Neural cell (in vitro differentiated cells): ENCODE measurements around the gene GJB3.

Source experiments
- CTCF ChIP-seq: fragments of 450-650 bp; IDR thresholded peaks from 2 replicates; pipeline ENCODE4 v1.5.1; 2014; ENCODE audit warnings: antibody characterized with exemption, mild to moderate bottlenecking, moderate library complexity; ENCODE audit not compliant: poor library complexity, severe bottlenecking
- EP300 ChIP-seq: fragments of 450-650 bp; conservative IDR thresholded peaks from 2 replicates; pipeline ENCODE4 v1.6.1; 2014; ENCODE audit warnings: antibody characterized with exemption, mild to moderate bottlenecking, moderate library complexity; ENCODE audit not compliant: poor library complexity, severe bottlenecking
- EZH2 ChIP-seq: fragments of 200-600, 300-800 bp; shearing (Covaris generic), sonication (generic); IDR thresholded peaks from 2 replicates; pipeline ENCODE4 v1.6.1; 2014; ENCODE audit warnings: antibody characterized with exemption, low read length, borderline replicate concordance, mild to moderate bottlenecking; ENCODE audit not compliant: insufficient read depth, poor library complexity, severe bottlenecking
- MXI1 ChIP-seq: fragments of 450-650 bp; conservative IDR thresholded peaks from 2 replicates; pipeline ENCODE4 v1.6.1; 2014; ENCODE audit warnings: antibody characterized with exemption, mild to moderate bottlenecking; ENCODE audit not compliant: poor library complexity, severe bottlenecking
- POLR2AphosphoS5 ChIP-seq: IDR thresholded peaks from 2 replicates; pipeline ENCODE4 v1.6.1; 2012
- RAD21 ChIP-seq: fragments of 450-650 bp; conservative IDR thresholded peaks from 2 replicates; pipeline ENCODE4 v1.6.1; 2014; ENCODE audit warnings: antibody characterized with exemption, mild to moderate bottlenecking, moderate library complexity
- REST ChIP-seq: IDR thresholded peaks from 2 replicates; pipeline ENCODE4 v1.6.1; 2012; ENCODE audit warnings: borderline replicate concordance
- SMC3 ChIP-seq: fragments of 450-650 bp; conservative IDR thresholded peaks from 2 replicates; pipeline ENCODE4 v1.6.1; 2014; ENCODE audit warnings: antibody characterized with exemption, mild to moderate bottlenecking, moderate library complexity; ENCODE audit not compliant: poor library complexity
- TAF1 ChIP-seq: IDR thresholded peaks from 2 replicates; pipeline ENCODE4 v1.6.1; 2012; ENCODE audit warnings: low read depth

- TF ChIP-seq SMC3 = no peak
- no peak for TF ChIP-seq EZH2
- no peak for TF ChIP-seq CTCF
- TF ChIP-seq RAD21 = no peak
- no peak for TF ChIP-seq EP300
- no peak for TF ChIP-seq POLR2AphosphoS5
- no peak for TF ChIP-seq REST
- TF ChIP-seq TAF1 = no peak
- no peak for TF ChIP-seq MXI1
Observed at GRCh38 chr1:34806396-34806795, 25.4 kb downstream of the GJB3 start.
